Rectal smooth muscle tissue (tissue), 1 donor: ENCODE measurements around the gene CREB5.

Experiments
- H3K27ac ChIP-seq: one replicate; pipeline ENCODE4 v1.7.0; 2013; ENCODE audit warnings: low read depth, low read length, inconsistent platforms
- H3K27me3 ChIP-seq: one replicate; pipeline ENCODE4 v1.7.0; 2013; ENCODE audit warnings: low read length; ENCODE audit not compliant: control insufficient read depth, insufficient read depth
- H3K36me3 ChIP-seq: one replicate; pipeline ENCODE4 v1.7.0; 2013; ENCODE audit warnings: low read length; ENCODE audit not compliant: control insufficient read depth, insufficient read depth
- H3K4me1 ChIP-seq: one replicate; pipeline ENCODE4 v1.7.0; 2013; ENCODE audit warnings: low read length; ENCODE audit not compliant: control insufficient read depth, insufficient read depth
- H3K4me3 ChIP-seq: one replicate; pipeline ENCODE4 v1.7.0; 2013; ENCODE audit warnings: low read length
- H3K9ac ChIP-seq: one replicate; pipeline ENCODE4 v1.7.0; 2013; ENCODE audit warnings: low read length

The CREB5 gene

DNA sequence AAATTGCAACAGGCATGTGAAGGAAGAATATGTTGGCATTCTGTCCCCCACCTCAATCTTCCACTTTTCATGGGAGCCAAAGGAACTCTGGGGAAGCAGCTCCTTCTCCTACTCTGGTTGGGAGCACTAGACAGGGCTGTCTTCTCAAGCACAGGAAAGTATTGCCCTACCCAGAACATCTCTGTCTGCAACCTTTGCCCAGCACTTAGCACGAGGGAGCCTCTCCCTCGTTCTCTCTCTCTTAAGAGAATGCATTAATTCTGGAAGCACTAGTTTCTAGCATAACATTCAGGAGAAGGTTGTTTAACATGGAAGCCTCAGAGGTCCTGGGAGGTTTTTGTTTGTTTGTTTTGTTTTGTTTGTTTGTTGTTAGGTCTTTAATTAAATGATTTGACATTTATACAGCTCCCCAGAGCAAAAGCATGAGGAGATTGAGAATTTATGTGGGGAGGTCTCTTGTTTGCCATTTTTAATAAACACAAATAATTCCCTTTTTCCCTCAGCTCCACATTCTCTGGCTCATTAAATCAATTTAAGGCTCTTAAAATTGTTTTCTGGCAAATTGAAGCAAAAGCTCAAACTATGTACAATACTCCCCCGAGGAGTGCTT, 305.2 kb downstream of the CREB5 start:
- H3K9ac ChIP-seq: no peak overlapping the region

GRCh38 chr7:28718055-28718481, 305.8 kb downstream of the CREB5 start:
- H3K9ac ChIP-seq: no peak overlapping the region

More for the DNA sequence above, 305.2 kb downstream of the CREB5 start:
- Histone ChIP-seq H3K27ac (no peak overlapping the region), H3K4me1 (peaks cover 3% of the 10 kb centered on the region), H3K36me3 (no peaks in the 10 kb centered on the region), H3K4me3 (no peak overlapping the region), H3K27me3 (no peaks in the 10 kb centered on the region)

GRCh38 chr7:28718545-28718944, 306.2 kb downstream of the CREB5 start:
- Histone ChIP-seq H3K4me1 (peaks cover 3% of the 10 kb centered on the region), H3K9ac (no peak overlapping the region), H3K27ac (no peak overlapping the region), H3K36me3 (no peaks in the 10 kb centered on the region), H3K27me3 (no peaks in the 10 kb centered on the region), H3K4me3 (no peak overlapping the region)

More at GRCh38 chr7:28718055-28718481, 305.8 kb downstream of the CREB5 start:
- no peak overlapping the region for H3K4me3 ChIP-seq
- peaks cover 3% of the 10 kb centered on the region for H3K4me1 ChIP-seq
- no peaks in the 10 kb centered on the region for H3K27me3 ChIP-seq
- H3K27ac ChIP-seq: no peak overlapping the region
- no peaks in the 10 kb centered on the region for H3K36me3 ChIP-seq

- H3K27ac ChIP-seq: no peak overlapping the region
- no peak overlapping the region for H3K4me3 ChIP-seq
- H3K9ac ChIP-seq: no peak overlapping the region
- no peaks in the 10 kb centered on the region for H3K36me3 ChIP-seq
- H3K27me3 ChIP-seq: no peaks in the 10 kb centered on the region
- H3K4me1 ChIP-seq: peaks cover 8% of the 10 kb centered on the region
Measured at GRCh38 chr7:28722684-28723083, 310.4 kb downstream of the CREB5 start.

DNA sequence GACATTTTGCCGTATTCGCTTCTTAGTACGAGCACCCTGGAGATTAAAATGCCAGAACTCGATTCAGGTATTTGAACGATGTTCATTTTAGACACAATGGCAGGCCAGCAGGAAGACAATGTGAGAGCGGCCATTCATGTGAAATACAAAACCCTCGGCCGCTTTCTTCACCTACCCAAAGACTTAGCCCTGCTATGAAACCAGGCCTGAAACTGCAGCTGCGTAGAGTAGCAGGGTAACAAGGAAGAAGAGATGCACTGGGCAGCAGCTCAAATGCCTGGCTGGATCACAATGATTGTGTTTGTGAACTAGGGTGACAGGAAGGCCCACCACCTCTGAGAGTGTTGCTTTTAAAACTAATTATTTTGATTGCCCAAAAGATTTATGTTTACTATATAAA, 311.0 kb downstream of the CREB5 start:
- H3K36me3 ChIP-seq: no peaks in the 10 kb centered on the region
- H3K9ac ChIP-seq: no peak overlapping the region
- no peak overlapping the region for H3K4me3 ChIP-seq
- H3K27me3 ChIP-seq: no peaks in the 10 kb centered on the region
- H3K4me1 ChIP-seq: peaks cover 8% of the 10 kb centered on the region
- no peak overlapping the region for H3K27ac ChIP-seq

DNA sequence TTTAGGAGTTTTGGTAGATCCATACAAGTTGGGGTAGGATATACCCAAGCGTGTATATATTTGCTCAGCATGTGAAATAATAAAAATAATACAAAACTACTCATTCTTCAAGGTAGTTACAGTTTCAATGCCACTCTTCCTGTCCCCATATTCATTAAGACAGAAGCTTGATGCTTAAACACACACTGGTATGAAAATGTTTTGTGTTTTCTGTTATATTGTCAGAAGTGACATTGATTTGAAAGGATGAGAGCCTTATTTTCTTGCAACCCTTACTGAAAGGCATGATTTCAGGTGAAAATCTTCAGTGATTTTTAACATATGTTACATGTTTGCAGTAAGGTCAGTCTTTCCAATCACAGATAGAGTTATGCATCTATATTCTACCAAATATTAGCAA, 312.2 kb downstream of the CREB5 start:
- Histone ChIP-seq H3K27me3 (no peaks in the 10 kb centered on the region), H3K9ac (no peak overlapping the region), H3K4me3 (no peak overlapping the region), H3K27ac (no peak overlapping the region), H3K4me1 (peaks cover 8% of the 10 kb centered on the region), H3K36me3 (no peaks in the 10 kb centered on the region)

- H3K36me3 ChIP-seq: no peaks in the 10 kb centered on the region
Measured at GRCh38 chr7:28725045-28725642, 312.8 kb downstream of the CREB5 start.

GRCh38 chr7:28725911-28726310, 313.6 kb downstream of the CREB5 start:
- Histone ChIP-seq H3K27me3 (no peaks in the 10 kb centered on the region), H3K9ac (no peak overlapping the region), H3K36me3 (no peaks in the 10 kb centered on the region), H3K27ac (peak overlapping the region; percentile 13), H3K4me3 (no peak overlapping the region), H3K4me1 (peaks cover 16% of the 10 kb centered on the region)

More at GRCh38 chr7:28725045-28725642, 312.8 kb downstream of the CREB5 start:
- peaks cover 11% of the 10 kb centered on the region for H3K4me1 ChIP-seq
- H3K27ac ChIP-seq: peak overlapping the region; percentile 38
- H3K9ac ChIP-seq: no peak overlapping the region
- H3K27me3 ChIP-seq: no peaks in the 10 kb centered on the region
- H3K4me3 ChIP-seq: no peak overlapping the region

- Histone ChIP-seq H3K4me3 (no peak overlapping the region), H3K27me3 (no peaks in the 10 kb centered on the region), H3K9ac (no peak overlapping the region), H3K36me3 (no peaks in the 10 kb centered on the region), H3K27ac (no peak overlapping the region), H3K4me1 (peaks cover 16% of the 10 kb centered on the region)
Measured at GRCh38 chr7:28726555-28726954, 314.2 kb downstream of the CREB5 start.

DNA sequence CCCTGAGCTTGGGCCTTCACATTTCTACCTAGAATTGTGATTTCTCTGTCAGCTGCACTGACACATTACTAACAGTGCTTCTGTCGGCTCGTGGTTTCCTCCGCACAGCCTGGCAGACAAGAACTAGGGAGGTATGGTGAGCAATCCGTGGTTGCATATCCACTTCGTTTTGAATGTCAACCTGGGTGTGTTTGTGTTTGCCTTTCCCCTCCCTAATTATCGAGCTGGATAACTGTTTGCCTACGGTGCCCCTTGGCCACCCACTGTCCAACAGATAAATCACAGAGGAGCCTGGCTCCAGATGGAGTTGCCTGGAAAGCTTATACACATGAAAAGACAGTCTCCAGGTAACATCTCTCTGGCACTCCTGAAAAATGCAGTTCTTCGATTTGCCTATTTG, 317.0 kb downstream of the CREB5 start:
- H3K27me3 ChIP-seq: no peaks in the 10 kb centered on the region
- peaks cover 19% of the 10 kb centered on the region for H3K4me1 ChIP-seq
- no peak overlapping the region for H3K4me3 ChIP-seq
- no peak overlapping the region for H3K9ac ChIP-seq
- no peak overlapping the region for H3K27ac ChIP-seq
- no peaks in the 10 kb centered on the region for H3K36me3 ChIP-seq

- Histone ChIP-seq H3K4me1 (peaks cover 19% of the 10 kb centered on the region), H3K27ac (peak overlapping the region; percentile 10), H3K27me3 (no peaks in the 10 kb centered on the region), H3K4me3 (no peak overlapping the region), H3K36me3 (no peaks in the 10 kb centered on the region), H3K9ac (no peak overlapping the region)
Measured at GRCh38 chr7:28729727-28730126, 317.4 kb downstream of the CREB5 start.

GRCh38 chr7:28731092-28731658, 318.9 kb downstream of the CREB5 start:
- Histone ChIP-seq H3K4me3 (no peak overlapping the region), H3K4me1 (peaks cover 11% of the 10 kb centered on the region)

More at GRCh38 chr7:28731092-28731658, 318.9 kb downstream of the CREB5 start:
- H3K36me3 ChIP-seq: no peaks in the 10 kb centered on the region
- H3K9ac ChIP-seq: no peak overlapping the region
- H3K27ac ChIP-seq: peak overlapping the region; percentile 38
- no peaks in the 10 kb centered on the region for H3K27me3 ChIP-seq
